ENCODE measurements around the gene CHKA.

DNA sequence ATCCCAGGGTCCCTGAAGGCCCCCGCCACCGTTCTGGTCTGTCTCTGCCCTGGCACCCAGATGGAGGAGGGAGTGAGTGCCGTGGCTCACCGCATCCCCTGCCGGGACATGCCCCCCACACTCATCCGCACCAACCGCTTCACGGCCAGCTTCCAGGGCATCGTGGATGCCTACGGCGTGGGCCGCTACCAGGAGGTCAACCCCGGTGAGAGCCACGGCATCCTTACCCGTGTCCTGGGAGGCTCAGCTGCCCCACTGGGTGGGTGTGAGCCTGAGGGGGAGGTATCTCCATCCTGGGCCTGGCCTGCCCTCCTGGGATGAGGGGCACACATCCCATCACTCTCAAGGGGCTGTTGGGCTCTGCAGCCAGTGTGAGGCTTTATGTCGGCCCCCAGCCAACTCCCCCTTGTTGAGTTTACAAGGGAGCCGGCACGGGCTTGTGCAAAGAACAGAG, 76.3 kb downstream of the CHKA start:
- no peak for TF ChIP-seq POLR2A (IDR thresholded peaks at IDR 0.05)
- TF ChIP-seq, protein P1, sequence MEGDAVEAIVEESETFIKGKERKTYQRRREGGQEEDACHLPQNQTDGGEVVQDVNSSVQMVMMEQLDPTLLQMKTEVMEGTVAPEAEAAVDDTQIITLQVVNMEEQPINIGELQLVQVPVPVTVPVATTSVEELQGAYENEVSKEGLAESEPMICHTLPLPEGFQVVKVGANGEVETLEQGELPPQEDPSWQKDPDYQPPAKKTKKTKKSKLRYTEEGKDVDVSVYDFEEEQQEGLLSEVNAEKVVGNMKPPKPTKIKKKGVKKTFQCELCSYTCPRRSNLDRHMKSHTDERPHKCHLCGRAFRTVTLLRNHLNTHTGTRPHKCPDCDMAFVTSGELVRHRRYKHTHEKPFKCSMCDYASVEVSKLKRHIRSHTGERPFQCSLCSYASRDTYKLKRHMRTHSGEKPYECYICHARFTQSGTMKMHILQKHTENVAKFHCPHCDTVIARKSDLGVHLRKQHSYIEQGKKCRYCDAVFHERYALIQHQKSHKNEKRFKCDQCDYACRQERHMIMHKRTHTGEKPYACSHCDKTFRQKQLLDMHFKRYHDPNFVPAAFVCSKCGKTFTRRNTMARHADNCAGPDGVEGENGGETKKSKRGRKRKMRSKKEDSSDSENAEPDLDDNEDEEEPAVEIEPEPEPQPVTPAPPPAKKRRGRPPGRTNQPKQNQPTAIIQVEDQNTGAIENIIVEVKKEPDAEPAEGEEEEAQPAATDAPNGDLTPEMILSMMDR (IDR thresholded peaks at IDR 0.05), result no peak

All from thyroid gland (tissue), 4 donors.